Body of pancreas (tissue), 4 donors: Measurements from ENCODE around the gene REG3A.

Source experiments
- CTCF ChIP-seq, 7 experiments: fragments of 450-650 bp in 4 of 7; fragments of 200-600 bp in 3 of 7; sonication (generic) in 3 of 7; IDR thresholded peaks; one replicate each; pipeline ENCODE4 v1.5.1; 2016 to 2019; ENCODE audit warnings: antibody characterized with exemption in 7 of 7
- POLR2A ChIP-seq, 3 donors: fragments of 450-650 bp; IDR thresholded peaks; one replicate each; pipeline ENCODE4 v1.6.1; 2016; ENCODE audit warnings: antibody characterized with exemption in 3 of 3, mild to moderate bottlenecking in 2 of 3

DNA sequence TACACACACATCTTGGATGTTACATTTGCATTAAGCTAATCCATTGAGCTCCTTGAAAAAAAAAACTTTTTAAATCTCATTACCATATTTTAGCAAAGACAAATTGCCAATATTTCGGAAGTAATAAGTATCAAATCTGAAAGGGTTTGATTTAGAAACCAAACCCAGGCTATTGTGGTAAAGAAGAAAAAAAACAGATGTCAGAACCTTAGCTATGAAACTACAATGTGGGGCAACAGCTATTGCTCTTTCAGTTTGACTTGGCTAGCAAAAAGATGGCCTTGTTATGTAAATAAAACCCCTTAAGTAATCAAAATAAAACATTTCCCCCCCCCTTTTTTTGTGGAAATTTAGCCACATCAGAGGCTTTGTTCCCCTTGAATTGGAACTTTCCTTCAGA lies 41.2 kb upstream of the REG3A start:
- TF ChIP-seq CTCF (IDR thresholded peaks at IDR 0.05) (no peak), POLR2A (IDR thresholded peaks at IDR 0.05) (no peak)
